GM21737 (cell line): ENCODE data around the gene SORL1.

ENCODE experiments used
- ATAC-seq: cut with Tn5 transposase; IDR thresholded peaks from one replicate; pipeline ENCODE4 v1.9.1; 2021; ENCODE audit warnings: mild to moderate bottlenecking, moderate library complexity; ENCODE audit not compliant: unreplicated experiment

Gene SORL1

DNA sequence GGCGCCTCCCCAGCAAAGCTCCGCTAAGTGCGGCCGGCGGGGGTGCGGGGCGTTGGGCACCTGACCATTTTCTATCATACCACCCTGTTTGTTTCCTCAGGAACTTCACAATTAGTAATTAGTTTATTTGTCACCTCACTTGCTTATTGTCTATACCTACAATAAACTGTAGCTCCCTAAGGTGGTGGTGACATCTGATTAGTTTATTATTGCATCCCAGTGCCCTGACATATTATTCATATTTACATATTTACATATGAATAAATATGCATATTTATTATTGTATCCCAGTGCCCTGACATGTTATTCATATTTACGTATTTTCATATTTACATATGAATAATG is 24.7 kb upstream of the SORL1 start:
- ATAC-seq, result no peak

DNA sequence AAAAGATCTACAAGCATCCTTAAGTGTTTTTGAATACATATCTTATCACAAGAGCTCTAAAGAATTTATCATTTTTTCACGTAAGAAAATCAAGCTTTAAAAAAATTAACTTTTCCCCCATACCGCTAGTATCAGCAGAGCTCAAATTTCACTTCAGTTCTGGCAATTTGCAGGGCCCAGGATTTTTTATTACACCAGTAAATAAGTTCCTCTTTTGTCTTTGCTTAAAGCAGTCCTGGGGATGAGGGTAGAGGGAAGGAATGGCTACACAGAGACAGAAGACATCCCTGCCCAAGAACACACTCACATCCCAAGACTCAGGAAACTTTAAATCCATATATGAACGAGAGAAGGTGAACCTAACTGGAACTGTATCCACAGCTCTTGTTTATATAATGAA is 22.6 kb upstream of the SORL1 start:
- no peak for ATAC-seq

DNA sequence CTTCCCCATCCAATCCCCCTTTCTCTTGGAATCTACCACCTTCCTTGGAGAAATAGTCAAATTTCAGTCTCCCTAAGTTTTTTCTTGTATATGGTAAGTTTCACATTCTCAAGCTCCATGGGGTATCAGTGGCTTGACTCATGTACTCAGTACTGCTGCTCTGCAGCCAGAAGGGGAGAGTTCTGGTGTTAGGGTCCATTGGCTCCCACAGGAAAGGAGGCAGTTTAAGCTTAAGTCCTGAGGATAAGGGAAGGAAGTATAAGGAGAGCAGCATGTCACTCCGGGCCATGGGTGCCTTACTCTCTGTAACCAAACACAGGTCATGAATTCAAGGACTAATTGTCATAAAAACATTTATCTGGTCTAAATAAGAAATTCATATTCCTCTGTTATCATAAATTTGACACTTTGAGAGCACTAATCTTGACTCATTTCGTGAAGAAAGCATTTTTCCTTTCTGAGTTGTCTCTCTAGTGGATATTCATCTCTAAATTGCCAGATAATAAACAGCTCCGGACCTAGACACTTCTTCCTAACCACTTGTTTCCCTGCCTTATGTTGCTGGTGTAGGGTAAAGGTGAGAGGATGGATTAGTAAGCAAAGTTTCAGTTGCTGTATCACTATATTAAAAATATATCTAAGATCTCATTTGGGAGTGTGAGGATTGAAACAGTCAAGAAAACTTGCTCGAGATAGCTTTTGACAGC is 20.1 kb upstream of the SORL1 start:
- no peak for ATAC-seq

- ATAC-seq, result no peak
Observed at GRCh38 chr11:121435132-121435531, 17.0 kb upstream of the SORL1 start.

GRCh38 chr11:121435551-121436511 is 16.3 kb upstream of the SORL1 start:
- no peak for ATAC-seq

DNA sequence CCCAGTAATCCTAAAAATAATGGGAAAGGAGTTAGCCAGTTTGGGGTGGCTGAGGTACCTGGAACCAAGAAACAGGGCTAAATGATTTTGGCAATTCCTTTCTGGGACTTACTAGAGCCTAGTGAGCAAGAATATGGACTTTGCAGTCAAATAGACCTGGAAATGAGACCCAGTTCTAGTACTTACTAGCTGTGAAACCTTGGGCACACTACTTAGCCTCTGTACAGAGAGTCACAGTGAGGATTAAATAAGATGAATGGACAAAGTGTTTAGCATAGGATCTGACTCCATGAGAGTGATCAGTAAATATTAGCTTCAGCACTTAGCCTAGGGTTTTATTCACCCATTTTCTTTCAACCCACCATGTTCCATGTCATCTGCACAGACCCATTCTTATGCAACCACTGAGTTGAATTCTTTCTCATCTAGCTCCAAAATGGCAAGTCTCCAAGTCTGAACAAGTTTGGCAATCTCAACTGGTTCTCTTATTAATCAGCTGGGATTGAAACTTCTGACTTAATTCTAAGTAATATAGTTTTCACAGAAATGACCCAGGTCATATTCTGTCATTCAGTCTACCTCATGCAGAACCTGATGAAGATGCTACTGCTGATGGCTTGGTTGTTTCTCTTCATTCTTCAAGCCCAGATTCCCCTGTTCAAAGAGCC is 15.0 kb upstream of the SORL1 start:
- no peak for ATAC-seq

GRCh38 chr11:121437686-121438078 is 14.4 kb upstream of the SORL1 start:
- no peak for ATAC-seq

- no peak for ATAC-seq
Observed at GRCh38 chr11:121439337-121439736, 12.8 kb upstream of the SORL1 start.

DNA sequence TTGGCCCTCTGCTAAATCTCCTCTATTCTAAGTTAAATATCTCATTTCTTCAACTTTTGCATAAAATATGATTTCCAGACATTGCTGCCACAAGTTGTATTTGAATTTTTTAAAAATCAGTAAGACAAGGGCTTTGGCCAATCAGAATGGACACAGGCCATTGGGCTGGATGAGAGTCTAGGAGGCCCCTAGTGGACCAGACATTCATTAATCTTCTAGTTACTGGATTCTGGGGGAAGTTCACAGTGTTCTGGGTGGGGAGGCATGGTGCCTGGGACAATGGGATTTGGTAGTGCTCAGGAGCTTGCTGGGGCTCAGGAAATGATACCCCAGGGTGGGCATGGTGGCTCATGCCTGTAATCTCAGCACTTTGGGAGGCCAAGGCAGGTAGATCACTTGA is 12.4 kb upstream of the SORL1 start:
- no peak for ATAC-seq

DNA sequence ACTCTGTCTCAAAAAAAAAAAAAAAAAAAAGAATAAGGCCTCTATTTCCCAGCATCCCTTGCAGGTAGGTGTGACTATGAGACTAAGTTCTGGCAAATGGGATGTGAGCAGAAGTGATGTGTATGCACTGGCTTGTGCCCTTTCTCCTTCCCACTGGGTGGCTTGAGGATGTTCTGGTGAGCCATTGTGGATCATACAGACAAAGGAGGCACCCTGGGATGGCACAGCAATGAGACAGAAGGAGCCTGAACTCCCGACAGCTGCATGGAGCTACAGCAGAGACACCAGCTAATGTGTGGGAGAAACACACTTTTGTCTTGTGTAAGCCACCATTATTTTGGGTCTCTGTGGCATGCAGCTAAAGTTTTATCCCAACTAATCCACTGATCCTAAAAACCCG is 10.6 kb upstream of the SORL1 start:
- no peak for ATAC-seq

GRCh38 chr11:121443688-121444275 is 8.3 kb upstream of the SORL1 start:
- ATAC-seq, result no peak

DNA sequence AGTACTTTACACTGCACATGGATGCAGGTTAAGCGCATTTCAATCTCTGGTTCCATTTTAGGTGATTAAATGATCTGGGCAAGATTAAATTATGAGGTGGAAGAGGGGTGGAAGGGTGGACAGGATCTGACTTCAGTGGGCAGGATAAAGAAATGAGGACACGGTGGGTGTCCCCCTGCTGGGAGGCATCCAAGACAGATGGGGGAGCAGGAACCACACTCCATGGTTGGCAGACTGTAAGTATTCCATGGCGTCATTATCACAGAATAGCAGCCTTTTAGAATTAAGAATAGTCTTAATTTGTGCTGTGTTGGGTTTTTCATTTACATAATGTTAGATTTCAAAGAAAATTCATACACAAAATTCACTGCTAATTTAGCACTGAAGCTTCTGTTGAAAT is 7.6 kb upstream of the SORL1 start:
- no peak for ATAC-seq

GRCh38 chr11:121445071-121445768 is 6.9 kb upstream of the SORL1 start:
- peak; percentile 15 for ATAC-seq

DNA sequence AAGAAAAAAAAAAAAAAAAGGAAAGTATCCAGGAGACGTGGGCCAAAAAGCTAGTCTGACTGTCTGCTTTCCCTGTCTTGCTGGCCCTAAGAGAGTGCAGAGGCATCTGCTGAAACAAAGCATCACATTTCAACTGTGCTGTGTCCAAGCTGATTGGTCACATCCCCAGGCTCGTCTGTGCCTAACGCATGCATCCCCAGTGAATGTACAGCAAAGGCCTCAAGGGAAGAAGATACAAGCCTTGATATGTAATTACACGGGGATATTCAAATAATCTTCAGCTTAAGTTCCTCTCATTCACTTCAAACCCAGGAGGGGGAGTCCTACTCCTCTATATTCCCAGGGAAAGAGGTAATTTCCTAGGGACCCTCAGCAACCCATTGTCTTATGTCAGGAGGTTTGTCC is 5.4 kb upstream of the SORL1 start:
- ATAC-seq, result no peak

DNA sequence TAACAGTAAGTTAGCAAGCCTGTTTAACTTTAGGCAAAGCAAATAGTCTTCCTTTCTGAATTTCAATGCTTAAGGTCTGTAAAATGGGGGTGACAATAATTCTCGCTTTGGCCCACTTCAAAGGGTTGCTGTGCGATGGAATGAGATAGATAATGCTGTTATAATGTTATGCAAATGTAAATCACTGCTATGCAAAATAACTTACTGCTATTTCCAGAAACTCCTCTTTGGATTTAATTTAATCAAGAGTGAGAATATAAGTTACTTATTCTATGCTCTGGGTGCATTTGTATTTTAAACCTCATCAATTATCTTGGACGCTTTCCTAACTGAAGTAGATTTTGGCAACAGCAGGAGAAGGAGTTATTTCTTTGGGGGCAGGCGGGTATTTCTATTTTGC is 4.1 kb upstream of the SORL1 start:
- ATAC-seq, result no peak

- ATAC-seq, result no peak
Observed at GRCh38 chr11:121448431-121448941, 3.6 kb upstream of the SORL1 start.

- no peak for ATAC-seq
Observed at GRCh38 chr11:121449123-121449522, 3.0 kb upstream of the SORL1 start.

- no peak for ATAC-seq
Observed at GRCh38 chr11:121449626-121450025, 2.5 kb upstream of the SORL1 start.

DNA sequence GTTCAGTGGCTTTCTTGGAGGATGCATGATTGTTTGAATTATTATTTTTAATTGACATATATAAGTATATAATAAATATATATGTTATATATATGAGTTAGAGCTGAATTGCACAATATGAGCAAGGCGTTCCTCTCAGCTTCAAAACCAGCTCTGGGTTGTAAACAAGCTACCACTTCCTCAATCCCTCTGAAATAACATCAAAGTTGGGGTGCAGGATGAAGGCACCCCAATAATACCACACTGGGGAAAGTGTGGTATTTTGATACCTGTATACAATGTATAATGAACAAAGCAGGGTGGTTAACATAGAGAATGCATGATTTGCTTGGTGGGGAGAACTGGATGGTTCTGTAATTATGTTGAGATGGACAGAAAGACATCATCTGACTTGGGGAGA is 1.7 kb upstream of the SORL1 start:
- ATAC-seq, result no peak

DNA sequence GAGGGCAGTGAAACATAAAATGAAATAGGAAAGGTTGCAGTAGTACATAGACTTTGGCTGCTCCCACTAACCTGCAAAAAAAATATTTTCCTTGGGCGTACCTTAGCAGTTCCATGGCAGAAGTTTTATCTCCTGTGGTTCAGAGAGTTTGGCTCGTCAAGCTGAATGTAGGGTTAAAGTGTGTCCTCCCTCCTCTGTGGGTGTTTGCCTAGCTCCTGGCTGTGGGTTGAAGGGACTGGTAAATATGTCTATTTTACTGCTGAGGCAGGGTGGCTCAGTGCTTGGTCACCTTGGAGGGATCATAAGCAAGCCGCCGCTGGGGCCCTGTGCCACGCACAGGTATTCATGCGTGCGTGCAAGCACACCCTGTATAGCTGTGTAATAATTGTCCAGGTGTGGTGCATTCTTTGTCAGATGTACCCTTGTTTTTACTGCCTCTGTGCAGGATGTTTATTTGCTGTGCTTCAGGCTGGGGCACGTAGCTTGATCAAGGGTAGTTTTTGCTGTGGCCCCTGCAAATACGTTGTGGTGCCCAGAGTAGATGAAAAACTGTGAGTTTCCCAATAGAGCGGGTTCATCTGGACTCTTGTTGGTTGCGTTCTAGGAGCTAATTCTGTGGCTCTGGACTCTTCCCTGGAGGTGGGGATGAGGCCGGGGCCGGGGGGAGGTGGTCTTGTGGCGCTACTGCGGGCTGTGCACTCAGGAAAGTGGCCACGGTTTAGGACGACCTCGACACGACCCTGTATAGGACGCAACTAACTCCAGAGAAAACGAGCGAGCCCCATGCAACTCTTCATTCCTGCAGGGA is 732 bp upstream of the SORL1 start:
- no peak for ATAC-seq
